Stimulated activated CD8-positive, alpha-beta memory T cell treated with anti-CD3 and anti-CD28 coated beads, Interleukin-15, amount 100 ng/mL, for 4 hours (primary cell): Measurements from ENCODE around the gene CACNA1E.

Experiments used
- DNase-seq, 2 donors: peaks; one replicate each; pipeline ENCODE4 v3.0.0-alpha.2; 2020; ENCODE audit warnings: low read depth in 2 of 2

The CACNA1E gene

GRCh38 chr1:181768211-181768929, 285.1 kb downstream of the CACNA1E start:
- DNase-seq = no peak

GRCh38 chr1:181768930-181769280, 285.6 kb downstream of the CACNA1E start:
- DNase-seq = no peak

- DNase-seq = no peak
Observed at GRCh38 chr1:181769846-181770245, 286.5 kb downstream of the CACNA1E start.

- DNase-seq = no peak
Observed at GRCh38 chr1:181772714-181773113, 289.4 kb downstream of the CACNA1E start.

GRCh38 chr1:181776044-181776443, 292.7 kb downstream of the CACNA1E start:
- DNase-seq = no peak

- no peak for DNase-seq
Observed at GRCh38 chr1:181777286-181777685, 294.0 kb downstream of the CACNA1E start.

GRCh38 chr1:181777812-181778211, 294.5 kb downstream of the CACNA1E start:
- DNase-seq = no peak

- DNase-seq = no peak
Observed at GRCh38 chr1:181778640-181779260, 295.4 kb downstream of the CACNA1E start.

GRCh38 chr1:181779343-181779742, 296.0 kb downstream of the CACNA1E start:
- no peak for DNase-seq

- no peak for DNase-seq
Observed at GRCh38 chr1:181783208-181783607, 299.9 kb downstream of the CACNA1E start.

- no peak for DNase-seq
Observed at GRCh38 chr1:181784039-181784683, 300.8 kb downstream of the CACNA1E start.

GRCh38 chr1:181789395-181789794, 306.1 kb downstream of the CACNA1E start:
- no peak for DNase-seq

GRCh38 chr1:181791721-181792120, 308.4 kb downstream of the CACNA1E start:
- no peak for DNase-seq

GRCh38 chr1:181793831-181794230, 310.5 kb downstream of the CACNA1E start:
- no peak for DNase-seq

GRCh38 chr1:181794332-181794731, 311.0 kb downstream of the CACNA1E start:
- no peak for DNase-seq

- no peak for DNase-seq
Observed at GRCh38 chr1:181798191-181798926, 315.0 kb downstream of the CACNA1E start.

- no peak for DNase-seq
Observed at GRCh38 chr1:181801617-181802016, 318.3 kb downstream of the CACNA1E start.

- DNase-seq = no peak
Observed at GRCh38 chr1:181802466-181802865, 319.1 kb downstream of the CACNA1E start.

- no peak for DNase-seq
Observed at GRCh38 chr1:181803421-181803820, 320.1 kb downstream of the CACNA1E start.

- DNase-seq = no peak
Observed at GRCh38 chr1:181804989-181805388, 321.7 kb downstream of the CACNA1E start.

GRCh38 chr1:181806746-181807145, 323.4 kb downstream of the CACNA1E start:
- no peak for DNase-seq

- no peak for DNase-seq
Observed at GRCh38 chr1:181807251-181807650, 323.9 kb downstream of the CACNA1E start.
